Smooth muscle cell (in vitro differentiated cells): Measurements from ENCODE around the gene RABAC1. TPM values are rescaled to one million over a fixed set of nuclear protein-coding genes. Genes with fewer than 3 reads are reported as not detected.

Experiments
- DNase-seq: peaks from one replicate; lab custom pipeline; 2025; ENCODE audit not compliant: unreplicated experiment; lab: John Stamatoyannopoulos, UW
- H2AFZ ChIP-seq: fragments of 200-600 bp; sonication (generic); 2 replicates; pipeline ENCODE4 v1.6.0; 2016; ENCODE audit warnings: antibody characterized with exemption, low read depth, mild to moderate bottlenecking
- H3F3A ChIP-seq: fragments of 200-600 bp; sonication (generic); 2 replicates; pipeline ENCODE4 v1.6.0; 2017; ENCODE audit warnings: antibody characterized with exemption, low read depth
- H3K27ac ChIP-seq: fragments of 200-600 bp; sonication (generic); 2 replicates; pipeline ENCODE4 v1.5.1; 2016; ENCODE audit warnings: low read depth, mild to moderate bottlenecking
- H3K27me3 ChIP-seq: fragments of 200-600 bp; sonication (generic); 2 replicates; pipeline ENCODE4 v1.6.1; 2016; ENCODE audit warnings: low read depth, mild to moderate bottlenecking
- H3K36me3 ChIP-seq: fragments of 200-600 bp; sonication (generic); 2 replicates; pipeline ENCODE4 v1.5.1; 2016; ENCODE audit warnings: low read depth
- H3K4me1 ChIP-seq: fragments of 200-600 bp; sonication (generic); 2 replicates; pipeline ENCODE4 v1.5.1; 2016; ENCODE audit warnings: low read depth
- H3K4me2 ChIP-seq: fragments of 200-600 bp; sonication (generic); 2 replicates; pipeline ENCODE4 v1.6.0; 2016; ENCODE audit warnings: mild to moderate bottlenecking
- H3K4me3 ChIP-seq: fragments of 200-600 bp; sonication (generic); 2 replicates; pipeline ENCODE4 v1.5.1; 2016; ENCODE audit warnings: mild to moderate bottlenecking
- H3K79me2 ChIP-seq: fragments of 200-600 bp; sonication (generic); 2 replicates; pipeline ENCODE4 v1.6.0; 2016; ENCODE audit warnings: low read depth, mild to moderate bottlenecking
- H3K9ac ChIP-seq: fragments of 200-600 bp; sonication (generic); 2 replicates; pipeline ENCODE4 v1.6.0; 2016; ENCODE audit warnings: low read depth
- H3K9me3 ChIP-seq: fragments of 200-600 bp; sonication (generic); replicated peaks from 2 replicates; pipeline ENCODE4 v1.5.1; 2016; ENCODE audit warnings: low read depth
- H4K20me1 ChIP-seq: fragments of 200-600 bp; sonication (generic); 2 replicates; pipeline ENCODE4 v1.6.0; 2016; ENCODE audit warnings: low read depth
- CTCF ChIP-seq: fragments of 200-600 bp; sonication (generic); IDR thresholded peaks from 2 replicates; pipeline ENCODE4 v1.5.1; 2017; ENCODE audit warnings: borderline replicate concordance, mild to moderate bottlenecking, antibody characterized with exemption; ENCODE audit not compliant: insufficient read depth, poor library complexity, severe bottlenecking
- WGBS: methylation state at CpG from one replicate; pipeline ENCODE4 v1.1.7; 2016; ENCODE audit warnings: low lambda C conversion rate; 5-methylcytosine and 5-hydroxymethylcytosine counted together
- polyA plus RNA-seq: library from polyadenylated mRNA; unstranded; fragments of >200 nt; fragmentation: Nextera tagmentation; extraction: Ambion mirVana; gene quantifications from 2 replicates; pipeline ENCODE4 v1.2.1, GENCODE V29; 2016
- total RNA-seq: library from RNA; depleted of rRNA; stranded (reverse); fragments of >200 nt; gene quantifications from 2 replicates; pipeline ENCODE4 v1.2.3, GENCODE V29; 2014

Gene RABAC1
- total and polyA plus RNA-seq, 2 experiments from 2014 or later: 304 to 581 TPM

- H3K4me3 ChIP-seq: no peak overlapping the region
- no peaks in the 10 kb centered on the region for H3K9me3 ChIP-seq
- H3K36me3 ChIP-seq: no peaks in the 10 kb centered on the region
- H3K4me2 ChIP-seq: no peak overlapping the region
- no peaks in the 10 kb centered on the region for H3F3A ChIP-seq
- no peaks in the 10 kb centered on the region for H3K4me1 ChIP-seq
- H3K27ac ChIP-seq: no peak overlapping the region
- H3K79me2 ChIP-seq: no peaks in the 10 kb centered on the region
- peaks cover 94% of the 10 kb centered on the region for H3K27me3 ChIP-seq
- H3K9ac ChIP-seq: no peak overlapping the region
- no peak for DNase-seq
- no peak for TF ChIP-seq CTCF
- 49% methylated on average over 28 of the region's 29 CpGs for WGBS
- H2AFZ ChIP-seq: no peak overlapping the region
- peaks cover 5% of the 10 kb centered on the region for H4K20me1 ChIP-seq
Observed at GRCh38 chr19:41932720-41933332, 26.3 kb downstream of the RABAC1 start.

GRCh38 chr19:41932259-41932719, 26.8 kb downstream of the RABAC1 start:
- H3K4me2 ChIP-seq: no peak overlapping the region
- no peak for TF ChIP-seq CTCF
- no peaks in the 10 kb centered on the region for H3K9me3 ChIP-seq
- no peak for DNase-seq
- H2AFZ ChIP-seq: no peak overlapping the region
- peaks cover 96% of the 10 kb centered on the region for H3K27me3 ChIP-seq
- H3K4me3 ChIP-seq: no peak overlapping the region
- H3K79me2 ChIP-seq: no peaks in the 10 kb centered on the region
- WGBS: 24% methylated on average over 7 of the region's 11 CpGs
- no peaks in the 10 kb centered on the region for H3K4me1 ChIP-seq
- H3K27ac ChIP-seq: no peak overlapping the region
- H3K36me3 ChIP-seq: no peaks in the 10 kb centered on the region
- H4K20me1 ChIP-seq: peaks cover 5% of the 10 kb centered on the region
- no peaks in the 10 kb centered on the region for H3F3A ChIP-seq
- H3K9ac ChIP-seq: no peak overlapping the region

- TF ChIP-seq CTCF: no peak
- Histone ChIP-seq H3F3A (no peaks in the 10 kb centered on the region), H4K20me1 (peaks cover 5% of the 10 kb centered on the region), H3K79me2 (no peaks in the 10 kb centered on the region), H3K9ac (no peak overlapping the region), H3K27ac (no peak overlapping the region), H3K27me3 (peaks cover 98% of the 10 kb centered on the region), H3K36me3 (no peaks in the 10 kb centered on the region), H3K4me3 (no peak overlapping the region), H3K4me2 (no peak overlapping the region), H3K9me3 (no peaks in the 10 kb centered on the region), H2AFZ (no peak overlapping the region), H3K4me1 (no peaks in the 10 kb centered on the region)
- no peak for DNase-seq
- 7% methylated on average over 17 of the region's 17 CpGs for WGBS
Observed at GRCh38 chr19:41930926-41931592, 28.1 kb downstream of the RABAC1 start.

GRCh38 chr19:41930322-41930722, 28.8 kb downstream of the RABAC1 start:
- peaks cover 100% of the 10 kb centered on the region for H3K27me3 ChIP-seq
- WGBS: 55% methylated on average over 7 of the region's 7 CpGs

More at GRCh38 chr19:41930322-41930722, 28.8 kb downstream of the RABAC1 start:
- Histone ChIP-seq H3F3A (no peaks in the 10 kb centered on the region), H3K9me3 (no peaks in the 10 kb centered on the region), H3K9ac (no peak overlapping the region), H3K4me2 (no peak overlapping the region), H3K4me1 (no peaks in the 10 kb centered on the region), H3K79me2 (no peaks in the 10 kb centered on the region), H4K20me1 (peaks cover 5% of the 10 kb centered on the region), H3K36me3 (no peaks in the 10 kb centered on the region), H3K27ac (no peak overlapping the region), H2AFZ (no peak overlapping the region), H3K4me3 (no peak overlapping the region)
- DNase-seq: no peak
- no peak for TF ChIP-seq CTCF
